Amniotic stem cell (primary cell): ENCODE results near the gene FAM177A1.

Experiments
- DNase-seq: peaks from one replicate; lab custom pipeline; 2025; lab: John Stamatoyannopoulos, UW

FAM177A1 gene

GRCh38 chr14:35123388-35123703, 77.3 kb downstream of the FAM177A1 start:
- no peak for DNase-seq

- DNase-seq = no peak
These were observed 78.1 kb downstream of the FAM177A1 start for GRCh38 chr14:35124127-35124526.
